HG02798 (cell line): ENCODE results near the gene CDC37L1.
"Not testable (repeated sequence)": the region's sequence is repeated elsewhere in the genome, so short reads cannot be mapped to it uniquely, and the experiment has no call there.

Experiments
- ATAC-seq: cut with Tn5 transposase; IDR thresholded peaks from one replicate; pipeline ENCODE4 v1.9.1; 2021; ENCODE audit warnings: mild to moderate bottlenecking; ENCODE audit not compliant: unreplicated experiment, poor library complexity

The CDC37L1 gene

GRCh38 chr9:4679268-4680172 is at the start of gene CDC37L1:
CDC37L1 (plus strand) TSS chr9:4679569; CDS start chr9:4679768, 199 bp downstream.
- peak; percentile 98 for ATAC-seq

- no peak for ATAC-seq
Measured at GRCh38 chr9:4630836-4631235, 48.5 kb upstream of the CDC37L1 start.

GRCh38 chr9:4638968-4639367 is 40.4 kb upstream of the CDC37L1 start:
- ATAC-seq = no peak

GRCh38 chr9:4639420-4639819 is 39.9 kb upstream of the CDC37L1 start:
- no peak for ATAC-seq

GRCh38 chr9:4640027-4640426 is 39.3 kb upstream of the CDC37L1 start:
- no peak for ATAC-seq

- ATAC-seq = no peak
Measured at GRCh38 chr9:4642351-4642750, 37.0 kb upstream of the CDC37L1 start.

- no peak for ATAC-seq
Measured at GRCh38 chr9:4654084-4654483, 25.3 kb upstream of the CDC37L1 start.

- no peak for ATAC-seq
Measured at GRCh38 chr9:4654538-4654937, 24.8 kb upstream of the CDC37L1 start.

GRCh38 chr9:4656196-4656595 is 23.2 kb upstream of the CDC37L1 start:
- ATAC-seq = not testable (repeated sequence)

- no peak for ATAC-seq
Measured at GRCh38 chr9:4656621-4657020, 22.7 kb upstream of the CDC37L1 start.

GRCh38 chr9:4657426-4658159 is 21.8 kb upstream of the CDC37L1 start:
- no peak for ATAC-seq

GRCh38 chr9:4660665-4661064 is 18.7 kb upstream of the CDC37L1 start:
- ATAC-seq = not testable (repeated sequence)

- ATAC-seq = no peak
Measured at GRCh38 chr9:4661165-4661564, 18.2 kb upstream of the CDC37L1 start.

GRCh38 chr9:4661611-4662010 is 17.8 kb upstream of the CDC37L1 start:
- no peak for ATAC-seq

GRCh38 chr9:4662108-4662988 is 17.0 kb upstream of the CDC37L1 start, which contains the start of gene PLPP6:
PLPP6 (plus strand) TSS chr9:4662294; CDS start chr9:4662376, 82 bp downstream.
- ATAC-seq = peak; percentile 94

- no peak for ATAC-seq
Measured at GRCh38 chr9:4662989-4663792, 16.2 kb upstream of the CDC37L1 start.

GRCh38 chr9:4663956-4664355 is 15.4 kb upstream of the CDC37L1 start:
- no peak for ATAC-seq

GRCh38 chr9:4665357-4665756 is 14.0 kb upstream of the CDC37L1 start:
- ATAC-seq = no peak

- ATAC-seq = no peak
Measured at GRCh38 chr9:4666042-4666699, 13.2 kb upstream of the CDC37L1 start, which contains the start of gene SPATA6L. SPATA6L (minus strand) TSS chr9:4666480; CDS start chr9:4666250, 230 bp downstream.
